DND-41 (cell line): ENCODE data around the gene ATP1A2.

ENCODE experiments used
- ATAC-seq: fragments of 200-7000 bp; cut with Tn5 transposase; 3 replicates; pipeline ENCODE4 v1.9.1; 2021; ENCODE audit warnings: low read depth; ENCODE audit not compliant: insufficient read depth
- DNase-seq: peaks from one replicate; pipeline ENCODE4 v3.0.0-alpha.2; 2020
- H2AFZ ChIP-seq: 2 replicates; pipeline ENCODE4 v1.6.0; 2012; ENCODE audit warnings: low read depth, low read length
- H3K27ac ChIP-seq: 2 replicates; pipeline ENCODE4 v1.5.1; 2012; ENCODE audit warnings: low read length, inconsistent platforms
- H3K27me3 ChIP-seq: fragments of 200-600 bp; sonication (generic); 2 replicates; pipeline ENCODE4 v1.6.0; 2012; ENCODE audit warnings: low read length, mild to moderate bottlenecking, inconsistent platforms; ENCODE audit not compliant: insufficient read depth, poor library complexity
- H3K36me3 ChIP-seq: 2 replicates; pipeline ENCODE4 v1.5.1; 2012; ENCODE audit warnings: low read length, inconsistent platforms; ENCODE audit not compliant: insufficient read depth
- H3K4me1 ChIP-seq: 2 replicates; pipeline ENCODE4 v1.5.1; 2012; ENCODE audit warnings: mild to moderate bottlenecking, low read length; ENCODE audit not compliant: insufficient read depth
- H3K4me2 ChIP-seq: 2 replicates; pipeline ENCODE4 v1.6.0; 2012; ENCODE audit warnings: mild to moderate bottlenecking, moderate library complexity, low read length, inconsistent platforms; ENCODE audit not compliant: insufficient read depth
- H3K4me3 ChIP-seq, 2 experiments: fragments of 200-600 bp in 1 of 2; shearing (Covaris generic) in 1 of 2; 2 replicates each; pipeline ENCODE4 v1.5.1; 2012 to 2016; ENCODE audit warnings: inconsistent platforms in 2 of 2, low read length in 2 of 2, mild to moderate bottlenecking in 2 of 2, low read depth in 1 of 2, moderate library complexity in 1 of 2
- H3K79me2 ChIP-seq: 2 replicates; pipeline ENCODE4 v1.6.0; 2012; ENCODE audit warnings: low read length, inconsistent platforms; ENCODE audit not compliant: insufficient read depth
- H3K9ac ChIP-seq: 2 replicates; pipeline ENCODE4 v1.6.0; 2012; ENCODE audit warnings: low read depth, mild to moderate bottlenecking, inconsistent platforms, low read length, moderate library complexity
- H3K9me3 ChIP-seq: 2 replicates; pipeline ENCODE4 v1.5.1; 2012; ENCODE audit warnings: low read length, moderate library complexity, mild to moderate bottlenecking, inconsistent platforms; ENCODE audit not compliant: insufficient read depth, severe bottlenecking
- H4K20me1 ChIP-seq: 2 replicates; pipeline ENCODE4 v1.6.0; 2012; ENCODE audit warnings: low read length; ENCODE audit not compliant: insufficient read depth
- EZH2 ChIP-seq: IDR thresholded peaks from 3 replicates; pipeline ENCODE4 v1.6.1; 2012; ENCODE audit warnings: borderline replicate concordance, low read depth, mild to moderate bottlenecking, moderate library complexity, low read length, inconsistent platforms; ENCODE audit not compliant: severe bottlenecking
- TF ChIP-seq, protein P1 (sequence below): IDR thresholded peaks from 2 replicates; pipeline ENCODE4 v1.5.1; 2012; ENCODE audit warnings: borderline replicate concordance, low read length, moderate library complexity, mild to moderate bottlenecking; ENCODE audit not compliant: poor library complexity, severe bottlenecking; ENCODE audit errors: extremely low read depth

ATP1A2 gene

DNA sequence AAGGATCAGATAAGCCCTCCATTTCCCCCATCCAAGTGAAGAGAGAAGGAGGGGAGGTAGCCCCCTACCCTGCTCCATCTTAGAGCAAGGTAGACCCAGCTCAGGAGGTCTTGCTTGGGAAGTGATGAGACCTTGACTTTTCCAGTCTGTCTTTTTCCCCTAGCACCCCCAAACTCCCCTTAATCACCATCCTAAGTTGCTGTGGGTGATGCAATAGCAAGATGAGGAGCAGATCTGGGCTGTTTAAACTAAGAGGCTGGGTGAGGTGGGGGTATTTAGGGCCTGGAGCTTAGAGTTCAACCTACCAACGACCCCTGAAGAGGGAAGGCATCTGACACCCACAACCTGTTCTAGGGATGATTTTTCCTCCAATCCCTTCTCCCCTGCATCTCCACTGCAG is 1.7 kb downstream of the ATP1A2 start:
- Histone ChIP-seq H3K79me2 (no peaks in the 10 kb centered on the region), H3K4me2 (no peak overlapping the region), H3K4me1 (no peaks in the 10 kb centered on the region), H3K4me3 (no peak overlapping the region), H3K36me3 (no peaks in the 10 kb centered on the region), H3K27ac (no peak overlapping the region), H2AFZ (no peak overlapping the region), H3K9ac (no peak overlapping the region), H3K9me3 (no peaks in the 10 kb centered on the region), H3K27me3 (peaks cover 34% of the 10 kb centered on the region), H4K20me1 (no peaks in the 10 kb centered on the region)
- ATAC-seq (no peak), DNase-seq (no peak)
- TF ChIP-seq EZH2: no peak
- TF ChIP-seq, protein P1, sequence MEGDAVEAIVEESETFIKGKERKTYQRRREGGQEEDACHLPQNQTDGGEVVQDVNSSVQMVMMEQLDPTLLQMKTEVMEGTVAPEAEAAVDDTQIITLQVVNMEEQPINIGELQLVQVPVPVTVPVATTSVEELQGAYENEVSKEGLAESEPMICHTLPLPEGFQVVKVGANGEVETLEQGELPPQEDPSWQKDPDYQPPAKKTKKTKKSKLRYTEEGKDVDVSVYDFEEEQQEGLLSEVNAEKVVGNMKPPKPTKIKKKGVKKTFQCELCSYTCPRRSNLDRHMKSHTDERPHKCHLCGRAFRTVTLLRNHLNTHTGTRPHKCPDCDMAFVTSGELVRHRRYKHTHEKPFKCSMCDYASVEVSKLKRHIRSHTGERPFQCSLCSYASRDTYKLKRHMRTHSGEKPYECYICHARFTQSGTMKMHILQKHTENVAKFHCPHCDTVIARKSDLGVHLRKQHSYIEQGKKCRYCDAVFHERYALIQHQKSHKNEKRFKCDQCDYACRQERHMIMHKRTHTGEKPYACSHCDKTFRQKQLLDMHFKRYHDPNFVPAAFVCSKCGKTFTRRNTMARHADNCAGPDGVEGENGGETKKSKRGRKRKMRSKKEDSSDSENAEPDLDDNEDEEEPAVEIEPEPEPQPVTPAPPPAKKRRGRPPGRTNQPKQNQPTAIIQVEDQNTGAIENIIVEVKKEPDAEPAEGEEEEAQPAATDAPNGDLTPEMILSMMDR: no peak

DNA sequence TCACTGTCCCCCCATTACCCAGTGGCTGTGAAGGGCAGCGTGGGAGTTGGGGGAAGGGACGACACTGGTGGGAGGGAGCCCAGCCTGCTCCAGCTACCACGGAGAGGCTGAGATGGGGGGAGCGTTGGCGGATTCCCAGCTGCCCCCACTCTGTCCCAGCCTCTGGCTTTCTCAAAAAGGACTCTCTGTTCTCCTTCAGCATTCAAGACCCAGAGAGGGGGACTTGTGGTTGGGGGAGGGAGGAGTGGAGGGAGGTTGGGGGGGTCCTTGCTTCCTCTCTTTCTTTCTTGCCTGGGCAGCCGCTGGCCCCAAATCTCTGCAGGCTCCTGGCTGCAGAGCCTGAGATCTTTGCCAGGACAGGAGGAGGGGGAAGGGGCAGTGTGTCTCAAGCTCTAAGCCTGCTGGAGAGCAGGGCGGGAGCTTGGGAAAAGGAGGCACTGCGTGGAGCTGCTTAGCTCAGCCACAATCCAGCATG is 2.2 kb downstream of the ATP1A2 start:
- DNase-seq: no peak
- TF ChIP-seq, protein P1: no peak
- no peak for TF ChIP-seq EZH2
- H3K9ac ChIP-seq: no peak overlapping the region
- no peak overlapping the region for H3K4me3 ChIP-seq
- no peak for ATAC-seq
- no peak overlapping the region for H2AFZ ChIP-seq
- H3K79me2 ChIP-seq: no peaks in the 10 kb centered on the region
- no peak overlapping the region for H3K4me2 ChIP-seq
- no peak overlapping the region for H3K27ac ChIP-seq
- H3K9me3 ChIP-seq: no peaks in the 10 kb centered on the region
- peaks cover 34% of the 10 kb centered on the region for H3K27me3 ChIP-seq
- H3K36me3 ChIP-seq: no peaks in the 10 kb centered on the region
- no peaks in the 10 kb centered on the region for H4K20me1 ChIP-seq
- H3K4me1 ChIP-seq: no peaks in the 10 kb centered on the region

DNA sequence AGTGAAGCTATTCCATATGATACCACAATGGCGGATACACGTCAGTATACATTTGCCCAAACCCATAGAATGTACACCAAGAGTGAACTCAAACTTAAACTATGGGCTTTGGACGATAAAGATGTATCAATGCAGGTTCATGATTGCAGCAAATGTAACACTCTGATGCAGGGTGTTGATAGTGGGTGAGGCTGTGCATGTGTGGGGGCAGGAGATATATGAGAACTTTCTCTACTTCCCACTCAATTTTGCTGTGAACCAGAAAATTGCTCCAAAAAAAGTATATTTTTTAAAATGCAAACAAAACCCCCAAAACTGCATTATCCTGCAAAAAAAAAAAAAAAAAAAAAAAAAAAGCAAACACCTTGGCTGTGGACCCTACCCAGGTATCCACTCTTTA is 3.4 kb downstream of the ATP1A2 start:
- Histone ChIP-seq H3K79me2 (no peaks in the 10 kb centered on the region), H3K27me3 (peaks cover 35% of the 10 kb centered on the region), H3K4me2 (no peak overlapping the region), H2AFZ (no peak overlapping the region), H3K9ac (no peak overlapping the region), H3K27ac (no peak overlapping the region), H3K9me3 (no peaks in the 10 kb centered on the region), H3K4me3 (no peak overlapping the region), H3K36me3 (no peaks in the 10 kb centered on the region), H4K20me1 (no peaks in the 10 kb centered on the region), H3K4me1 (no peaks in the 10 kb centered on the region)
- DNase-seq (no peak), ATAC-seq (no peak)
- TF ChIP-seq, protein P1: no peak
- no peak for TF ChIP-seq EZH2

DNA sequence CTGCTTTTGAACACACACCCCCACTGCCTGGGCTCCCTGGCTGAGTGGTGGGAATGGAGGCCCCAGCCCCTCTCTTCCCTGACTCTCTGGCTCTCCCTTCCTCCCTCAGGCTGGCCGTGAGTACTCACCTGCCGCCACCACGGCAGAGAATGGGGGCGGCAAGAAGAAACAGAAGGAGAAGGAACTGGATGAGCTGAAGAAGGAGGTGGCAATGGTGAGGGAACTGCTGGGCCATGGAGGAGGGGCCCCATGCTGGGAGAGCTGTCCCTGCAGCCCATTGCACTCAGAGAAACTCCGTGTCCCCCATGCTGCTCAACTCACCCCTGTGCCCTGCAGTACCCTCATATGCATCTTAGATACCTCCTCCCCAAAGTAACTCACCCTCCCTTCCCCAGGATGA is 5.2 kb downstream of the ATP1A2 start:
- TF ChIP-seq EZH2: no peak
- TF ChIP-seq, protein P1: no peak
- no peaks in the 10 kb centered on the region for H3K79me2 ChIP-seq
- peaks cover 28% of the 10 kb centered on the region for H3K27me3 ChIP-seq
- ATAC-seq (no peak), DNase-seq (no peak)
- H2AFZ ChIP-seq: no peak overlapping the region
- no peak overlapping the region for H3K4me3 ChIP-seq
- H3K4me1 ChIP-seq: no peaks in the 10 kb centered on the region
- H4K20me1 ChIP-seq: no peaks in the 10 kb centered on the region
- H3K4me2 ChIP-seq: no peak overlapping the region
- no peaks in the 10 kb centered on the region for H3K36me3 ChIP-seq
- no peaks in the 10 kb centered on the region for H3K9me3 ChIP-seq
- H3K9ac ChIP-seq: no peak overlapping the region
- no peak overlapping the region for H3K27ac ChIP-seq
